ENCODE data around the gene COPS9. TPM values are rescaled to one million over a fixed set of nuclear protein-coding genes. Genes with fewer than 3 reads are reported as not detected.

Gene COPS9
- total and polyA plus RNA-seq, 10 of the 15 experiments (the other 5 are each of a cell fraction or from before 2014, with no cell fraction given) = 80.8 to 419 (median 213) TPM

GRCh38 chr2:240135706-240136012, 446 bp downstream of the COPS9 start:
- Histone ChIP-seq H4K20me1 (ENCODE audit: control insufficient read depth, insufficient read depth) (no peaks in the 10 kb centered on the region), H3K27ac (ENCODE audit: control insufficient read depth, insufficient read depth) (peak overlapping the region; percentile 54), H3K4me3 (peak overlapping the region; percentile 96), H3K4me1 (ENCODE audit: control insufficient read depth, insufficient read depth, low read length) (no peaks in the 10 kb centered on the region; the same call in 1 of the 2 replicates), H3K79me2 (ENCODE audit: control insufficient read depth, insufficient read depth, low read length) (peaks cover 19% of the 10 kb centered on the region), H3K27me3 (replicated peaks in 1 of 2; ENCODE audit: control insufficient read depth in 2 of 2, insufficient read depth in 2 of 2, low read length in 1 of 2) (no peaks in the 10 kb centered on the region; a peak in 1 of 4 replicates), H3K9ac (ENCODE audit: control insufficient read depth, insufficient read depth, low read length) (peak overlapping the region; percentile 96), H3K4me2 (ENCODE audit: control insufficient read depth, insufficient read depth) (peak overlapping the region; percentile 48), H2AFZ (ENCODE audit: control insufficient read depth, low read depth, low read length) (peak overlapping the region; percentile 91), H3K9me3 (replicated peaks; ENCODE audit: control insufficient read depth, insufficient read depth, low read length) (no peaks in the 10 kb centered on the region), H3K36me3 (ENCODE audit: control insufficient read depth in 2 of 2, insufficient read depth in 2 of 2, low read length in 1 of 2) (peaks cover 4 to 18% of the 10 kb centered on the region in 2 experiments; a peak in 3 of 4 replicates)
- peak; percentile 49 for ATAC-seq
- WGBS (ENCODE audit: insufficient coverage, insufficient replicate concordance, low lambda C conversion rate, missing lambda C conversion rate) = 5% methylated on average over 15 of the region's 17 CpGs
- ChIA-PET RAD21 (ENCODE audit: unreplicated experiment) (no interaction called here), POLR2A (no interaction called here), CTCF (no interaction called here), SMC1A (ENCODE audit: uncharacterized antibody, unreplicated experiment) (no interaction called here)
- in situ Hi-C loops (cut with MboI) = no loop called here
- TF ChIP-seq USF2 (IDR thresholded peaks at IDR 0.05; ENCODE audit: borderline replicate concordance, low read depth, low read length) (no peak), MYB (IDR thresholded peaks at IDR 0.05; ENCODE audit: borderline replicate concordance, low read depth, low read length) (no peak)
- TSS peak; percentile 74 for BruUV-seq (replicated peaks)
- no peak for FAIRE-seq
- intact Hi-C loops (cut with micrococcal nuclease; ENCODE audit: unreplicated experiment) = no loop called here
- DNase-seq (ENCODE audit: low read depth, low spot score) = no peak

- TF ChIP-seq MYC (IDR thresholded peaks at IDR 0.05; ENCODE audit: insufficient read depth, insufficient read length, insufficient replicate concordance, low read length, severe bottlenecking) = no peak
- TF ChIP-seq EED (IDR thresholded peaks at IDR 0.05; ENCODE audit: low read depth) = no peak
- no peak for TF ChIP-seq TCF12 (IDR thresholded peaks at IDR 0.05; ENCODE audit: low read depth, low read length)
- TF ChIP-seq CUX1 (IDR thresholded peaks at IDR 0.05; ENCODE audit: insufficient replicate concordance, low read depth, low read length) = no peak
- H3K9me3 ChIP-seq (replicated peaks; ENCODE audit: control insufficient read depth, insufficient read depth, low read length) = no peaks in the 10 kb centered on the region
- H3K9ac ChIP-seq (ENCODE audit: control insufficient read depth, insufficient read depth, low read length) = peak overlapping the region; percentile 96
- H2AFZ ChIP-seq (ENCODE audit: control insufficient read depth, low read depth, low read length) = no peak overlapping the region
- H3K4me3 ChIP-seq = peak overlapping the region; percentile 96
- no peak for DNase-seq (ENCODE audit: low read depth, low spot score)
- ChIA-PET CTCF (no interaction called here), RAD21 (ENCODE audit: unreplicated experiment) (no interaction called here), POLR2A (no interaction called here), SMC1A (ENCODE audit: uncharacterized antibody, unreplicated experiment) (no interaction called here)
- in situ Hi-C loops (cut with MboI) (no loop called here), intact Hi-C loops (cut with micrococcal nuclease; ENCODE audit: unreplicated experiment) (no loop called here)
- no peaks in the 10 kb centered on the region for H4K20me1 ChIP-seq (ENCODE audit: control insufficient read depth, insufficient read depth)
- peak overlapping the region; percentile 54; the same call in 1 of the 2 replicates for H3K27ac ChIP-seq (ENCODE audit: control insufficient read depth, insufficient read depth)
- WGBS (ENCODE audit: insufficient coverage, insufficient replicate concordance, low lambda C conversion rate, missing lambda C conversion rate) = 86% methylated on average over 15 of the region's 15 CpGs
- H3K4me1 ChIP-seq (ENCODE audit: control insufficient read depth, insufficient read depth, low read length) = no peaks in the 10 kb centered on the region; the same call in 1 of the 2 replicates
- no peaks in the 10 kb centered on the region; a peak in 1 of 4 replicates for H3K27me3 ChIP-seq (replicated peaks in 1 of 2; ENCODE audit: control insufficient read depth in 2 of 2, insufficient read depth in 2 of 2, low read length in 1 of 2)
- peaks cover 6 to 21% of the 10 kb centered on the region in 2 experiments; a peak in 3 of 4 replicates for H3K36me3 ChIP-seq (ENCODE audit: control insufficient read depth in 2 of 2, insufficient read depth in 2 of 2, low read length in 1 of 2)
- no TSS peak for BruUV-seq (replicated peaks)
- FAIRE-seq = no peak
- peak overlapping the region; percentile 48 for H3K4me2 ChIP-seq (ENCODE audit: control insufficient read depth, insufficient read depth)
- peaks cover 19% of the 10 kb centered on the region for H3K79me2 ChIP-seq (ENCODE audit: control insufficient read depth, insufficient read depth, low read length)
- ATAC-seq = no peak
Measured at GRCh38 chr2:240134956-240135520, 1.1 kb downstream of the COPS9 start.
